Measurements from ENCODE around the gene CSNK1G1.
A peak's percentile ranks its signal among the peaks of the same experiment; 100 is the strongest.
"Not testable (repeated sequence)": the region's sequence is repeated elsewhere in the genome, so short reads cannot be mapped to it uniquely, and the experiment has no call there.

The CSNK1G1 gene

DNA sequence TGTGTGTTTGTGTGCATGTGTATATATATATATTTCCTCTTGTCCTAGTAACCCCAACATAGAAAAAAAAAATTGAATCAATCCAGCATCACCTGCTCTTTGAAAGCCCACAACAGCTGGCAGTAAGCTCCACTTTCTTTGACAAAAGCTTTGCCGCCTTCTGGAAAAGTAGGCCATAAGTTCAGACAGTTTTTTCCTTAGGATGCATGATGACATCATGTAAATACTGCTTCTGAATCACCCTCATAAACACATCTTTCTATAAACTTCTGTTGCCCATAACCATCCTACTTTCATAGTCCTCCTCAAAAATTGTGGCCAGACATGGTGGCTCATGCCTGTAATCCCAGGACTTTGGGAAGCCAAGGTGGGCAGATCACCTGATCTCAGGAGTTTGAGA, 67.4 kb downstream of the CSNK1G1 start:
- DNase-seq (ENCODE audit: low read depth): peak; percentile 57

DNA sequence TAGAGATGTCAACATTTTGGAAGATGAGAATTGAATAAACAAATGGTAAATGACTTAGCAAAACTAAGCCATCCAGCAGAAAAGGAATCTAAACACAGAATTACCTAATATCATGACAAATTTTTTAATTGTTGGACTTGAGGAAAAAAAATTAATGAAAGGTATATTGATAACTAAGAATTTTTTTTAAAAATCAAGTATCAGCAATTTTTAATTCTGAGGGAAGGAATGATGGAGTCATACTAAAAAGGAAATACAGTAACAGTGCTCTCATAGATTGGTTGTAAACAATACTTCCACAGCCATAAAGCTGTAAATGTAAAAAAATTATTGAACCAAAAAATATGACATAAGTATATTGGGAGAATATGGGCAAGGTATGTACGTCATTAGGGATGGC, 68.0 kb downstream of the CSNK1G1 start:
- DNase-seq (ENCODE audit: low read depth): no peak

DNA sequence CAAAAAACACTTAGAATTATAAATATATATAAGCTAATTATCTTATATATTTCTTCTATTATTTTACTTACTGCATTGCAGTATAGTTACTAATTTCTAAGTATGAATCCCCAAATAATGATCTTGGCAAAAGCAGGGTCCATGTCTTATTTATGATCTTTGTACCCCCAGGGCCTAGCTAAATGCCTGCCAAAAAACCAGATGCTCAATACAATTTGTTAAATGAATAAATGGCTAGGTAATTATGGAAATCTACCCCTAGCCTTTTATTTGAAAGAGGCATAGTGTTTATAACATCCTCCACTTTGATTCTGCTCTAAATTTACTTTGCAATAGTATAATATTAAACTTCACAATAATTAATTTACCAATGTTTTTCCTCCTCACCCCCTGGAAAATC, 69.5 kb downstream of the CSNK1G1 start:
- DNase-seq (ENCODE audit: low read depth): no peak

DNA sequence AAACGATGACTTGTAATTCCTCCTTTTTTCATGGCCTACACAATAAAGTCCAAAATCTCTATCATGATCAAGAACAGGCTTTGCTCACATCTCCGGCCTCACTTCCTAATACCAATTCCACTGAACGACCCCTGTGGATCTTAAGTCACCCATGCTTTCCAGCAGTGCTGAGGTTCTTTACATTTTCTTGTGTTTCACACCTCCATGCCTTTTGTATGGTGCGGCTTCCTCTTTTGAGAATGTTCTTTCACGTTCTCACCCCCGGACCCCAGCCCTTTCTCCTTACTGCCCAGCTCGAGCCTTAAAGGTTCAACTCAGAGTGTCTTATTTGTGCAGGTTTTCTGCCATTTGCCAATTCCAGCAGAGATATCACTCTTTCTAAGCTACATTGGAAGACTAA, 70.1 kb downstream of the CSNK1G1 start:
- DNase-seq (ENCODE audit: low read depth): no peak

DNA sequence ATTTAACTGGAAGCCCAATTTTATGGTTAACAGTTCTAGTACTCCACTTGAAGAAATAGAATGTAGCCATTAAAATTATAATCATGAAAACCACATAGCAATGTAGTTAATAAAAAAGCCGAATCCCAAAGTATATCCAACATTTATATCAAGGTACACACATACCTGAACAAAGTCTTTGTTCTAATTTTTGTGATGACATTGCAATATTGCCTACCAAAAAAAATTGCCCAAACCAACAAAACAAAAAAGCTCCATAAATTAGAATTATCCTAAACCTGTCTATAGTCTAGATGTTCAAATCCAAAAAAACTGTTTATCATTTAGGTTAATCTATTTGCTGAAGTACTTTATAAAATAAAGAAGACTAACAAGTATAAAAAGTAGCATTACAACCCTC, 70.8 kb downstream of the CSNK1G1 start:
- DNase-seq (ENCODE audit: low read depth): no peak

DNA sequence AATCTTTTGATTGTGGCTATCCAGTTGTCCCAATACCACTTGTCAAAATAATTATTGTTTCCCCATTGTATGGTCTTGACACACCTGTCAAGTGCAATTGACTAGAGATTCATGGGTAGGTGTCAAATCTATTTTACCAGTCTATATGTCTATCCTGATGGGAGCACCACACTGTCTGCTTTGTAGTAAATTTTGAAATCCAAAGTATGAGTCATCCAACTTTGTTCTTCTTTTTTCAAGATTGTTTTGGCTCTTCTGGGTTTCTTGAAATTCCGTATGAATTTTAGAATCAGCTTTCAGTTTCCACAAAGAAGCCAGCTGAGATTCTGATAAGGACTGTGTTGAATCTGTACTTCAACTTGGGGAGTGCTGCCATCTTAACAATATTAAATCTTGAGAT, 71.9 kb downstream of the CSNK1G1 start:
- DNase-seq (ENCODE audit: low read depth): peak; percentile 54

DNA sequence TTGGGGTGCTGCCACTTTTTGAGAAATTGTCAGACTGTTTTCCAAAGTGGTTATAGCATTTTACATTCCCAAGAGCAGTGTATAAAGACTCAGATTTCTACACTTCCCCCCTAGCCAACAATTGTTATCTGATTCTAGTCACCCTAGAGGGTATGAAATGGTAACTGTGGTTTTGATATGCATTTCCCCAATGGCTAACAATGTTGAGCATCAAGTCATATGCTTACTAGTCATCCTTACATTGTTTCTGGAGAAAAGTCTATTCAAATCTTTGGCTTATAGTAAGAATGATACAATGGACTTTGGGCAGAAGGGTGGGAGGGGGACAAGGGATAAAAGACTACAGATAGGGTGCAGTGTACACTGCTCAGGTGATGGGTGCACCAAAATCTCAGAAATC, 73.3 kb downstream of the CSNK1G1 start:
- DNase-seq (ENCODE audit: low read depth): peak; percentile 20

DNA sequence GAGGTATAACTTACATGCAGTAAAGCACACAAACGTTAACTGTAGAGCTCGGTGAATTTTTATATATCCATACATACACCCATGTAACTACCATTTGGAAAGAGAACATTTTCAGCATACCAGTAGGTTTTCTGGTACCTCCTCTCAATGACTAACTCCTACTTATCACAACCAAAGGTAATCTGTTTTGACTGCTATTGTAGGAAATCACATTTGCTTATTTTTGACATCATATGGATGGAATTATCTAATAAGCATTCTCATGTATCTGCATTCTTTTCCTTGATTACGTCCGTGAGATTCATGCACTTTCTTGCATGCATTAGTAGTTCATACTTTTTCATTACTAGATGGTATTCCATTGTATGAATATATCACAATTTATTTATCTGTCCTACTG, 76.8 kb downstream of the CSNK1G1 start:
- no peak for DNase-seq (ENCODE audit: low read depth)

DNA sequence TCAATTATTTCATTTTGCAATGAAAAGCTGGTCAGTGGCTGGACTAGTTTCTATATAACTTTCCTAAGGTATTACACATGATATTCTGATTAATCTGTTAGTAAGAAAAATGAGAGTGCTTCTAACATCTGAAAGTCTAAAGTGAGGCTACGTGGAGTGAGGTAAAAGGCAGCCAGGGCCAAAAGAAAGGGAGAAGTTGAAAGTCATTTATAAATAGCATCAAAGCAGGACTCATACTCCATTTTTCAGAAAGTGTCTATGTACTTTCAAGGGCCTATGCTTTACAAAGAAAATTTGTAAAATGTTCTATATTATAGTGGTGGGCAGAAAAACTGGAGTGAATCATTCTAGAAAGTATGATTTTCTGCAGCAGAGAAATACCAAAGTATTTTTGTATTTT, 80.0 kb downstream of the CSNK1G1 start:
- DNase-seq (ENCODE audit: low read depth): no peak

DNA sequence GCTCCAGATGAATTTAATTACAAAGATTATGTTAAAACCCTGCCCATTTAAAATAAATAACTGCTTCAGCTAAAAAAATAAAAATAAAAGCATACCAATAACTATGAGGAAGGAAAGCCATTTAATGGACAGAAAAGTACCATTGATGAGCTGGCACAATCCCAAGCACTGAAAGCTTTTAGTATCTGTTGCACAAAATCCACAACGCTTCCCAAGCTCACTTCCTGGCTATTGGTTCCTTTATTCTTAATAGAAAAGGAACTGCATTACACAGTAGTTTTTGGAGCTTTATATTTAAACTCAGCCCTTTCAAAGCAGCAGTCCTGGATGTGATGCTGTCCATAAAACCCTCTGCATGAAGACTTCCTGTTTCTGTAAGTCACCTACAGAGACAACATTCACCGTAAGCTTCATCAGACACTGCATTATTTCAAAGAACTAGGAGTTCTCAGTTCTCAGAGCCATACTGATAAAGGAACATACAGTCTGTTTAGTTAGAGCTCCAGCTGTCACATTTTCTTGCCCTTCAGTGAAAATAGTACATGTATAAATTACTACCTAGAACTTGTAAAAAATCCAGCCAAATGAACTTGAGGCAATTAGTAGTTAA, 81.5 kb downstream of the CSNK1G1 start:
- no peak for DNase-seq (ENCODE audit: low read depth)

DNA sequence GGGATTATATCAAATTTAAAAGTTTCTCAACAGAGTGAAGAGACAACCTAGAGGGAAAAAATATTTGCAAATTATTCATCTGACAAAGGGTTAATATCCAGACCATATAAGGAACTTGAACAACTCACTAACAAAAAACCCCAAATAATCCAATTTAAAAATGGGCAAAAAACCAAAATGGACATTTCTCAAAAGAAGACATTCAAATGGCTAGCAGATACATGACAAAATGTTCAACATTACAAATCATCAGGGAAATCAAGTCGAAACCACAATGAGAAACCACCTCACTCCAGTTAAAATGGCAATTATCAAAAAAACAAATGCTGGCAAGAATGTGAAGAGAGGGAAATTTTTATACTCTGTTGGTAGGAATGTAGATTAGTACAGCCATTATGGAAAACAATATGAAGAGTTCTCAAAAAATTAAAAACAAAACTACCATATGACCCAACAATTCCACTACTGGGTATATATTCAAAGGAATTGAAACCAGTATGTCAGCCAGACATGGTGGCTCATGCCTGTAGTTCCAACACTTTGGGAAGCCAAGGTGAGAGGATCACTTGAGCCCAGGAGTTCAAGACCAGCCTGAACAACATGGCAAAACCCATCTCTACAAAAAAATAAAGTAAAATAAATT, 88.5 kb downstream of the CSNK1G1 start:
- no peak for DNase-seq (ENCODE audit: low read depth)

DNA sequence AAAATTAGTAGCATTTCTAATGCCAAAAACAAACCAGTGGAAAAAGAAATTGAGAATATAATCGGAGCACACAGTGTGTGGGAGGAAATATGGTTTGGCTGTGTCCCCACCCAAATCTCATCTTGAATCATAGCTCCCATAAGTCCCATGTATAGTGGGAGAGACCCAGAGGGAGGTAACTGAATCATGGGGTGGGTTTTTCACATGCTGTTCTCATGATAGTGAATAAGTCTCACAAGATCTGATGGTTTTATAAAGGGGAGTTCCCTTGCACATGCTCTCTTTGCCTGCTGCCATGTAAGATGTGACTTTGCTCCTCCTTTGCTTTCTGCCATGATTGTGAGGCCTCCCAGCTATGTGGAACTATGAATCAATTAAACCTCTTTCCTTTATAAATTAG, 90.8 kb downstream of the CSNK1G1 start:
- DNase-seq (ENCODE audit: low read depth): not testable (repeated sequence)

DNA sequence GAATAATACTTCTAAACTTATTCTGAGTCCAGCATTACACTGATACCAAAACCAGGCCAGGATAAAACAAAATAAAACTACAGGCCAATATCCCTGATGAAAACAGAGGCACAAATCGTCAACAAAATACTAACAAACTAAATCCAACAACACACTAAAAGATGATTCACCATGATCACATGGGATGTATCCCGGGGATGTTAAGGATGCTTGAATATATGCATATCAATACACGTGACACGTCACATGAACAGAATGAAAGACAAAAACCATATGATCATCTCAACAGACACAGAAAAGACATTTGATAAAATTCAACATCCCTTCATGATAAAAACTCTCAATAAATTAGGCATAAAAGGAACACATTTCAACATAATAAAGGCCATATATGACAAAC, 91.5 kb downstream of the CSNK1G1 start:
- DNase-seq (ENCODE audit: low read depth): no peak

DNA sequence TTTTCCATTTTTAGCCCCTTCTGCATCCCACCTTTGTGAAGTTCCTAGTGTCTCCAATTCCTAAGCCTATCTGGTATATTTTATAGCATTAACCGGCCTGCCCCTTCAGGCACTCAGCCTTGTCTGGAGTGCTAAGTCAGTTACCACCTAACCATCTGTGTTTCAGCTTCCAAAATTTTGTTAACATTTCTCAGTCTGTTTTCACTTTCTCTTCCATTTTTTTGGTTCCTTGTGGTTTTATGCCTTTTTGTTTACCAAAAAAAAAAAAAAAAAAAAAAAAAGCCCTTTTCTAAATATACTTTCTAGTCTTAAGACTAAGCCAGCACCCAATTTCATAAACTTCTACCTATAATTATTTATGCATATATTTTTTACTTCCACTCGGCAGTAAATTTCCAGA, 92.4 kb downstream of the CSNK1G1 start:
- DNase-seq (ENCODE audit: low read depth): no peak

DNA sequence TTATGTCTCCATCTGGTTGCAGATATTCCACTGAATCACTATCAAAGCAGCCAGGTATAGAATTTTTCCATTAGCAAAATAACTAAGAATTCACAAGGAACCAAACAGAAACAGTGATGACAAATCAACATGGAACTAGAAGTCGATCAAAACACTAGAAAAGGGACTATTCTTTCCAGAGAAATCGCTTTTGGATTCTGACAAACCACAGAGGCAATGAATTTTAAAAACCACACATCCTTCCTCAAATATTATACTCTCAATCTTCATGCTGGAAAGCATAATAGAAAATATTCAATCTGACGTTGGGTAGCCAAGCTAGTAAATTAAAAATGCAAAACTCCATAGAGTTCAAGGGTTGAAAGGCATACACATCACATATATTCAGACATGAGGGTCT, 99.9 kb downstream of the CSNK1G1 start:
- DNase-seq (ENCODE audit: low read depth): no peak

DNA sequence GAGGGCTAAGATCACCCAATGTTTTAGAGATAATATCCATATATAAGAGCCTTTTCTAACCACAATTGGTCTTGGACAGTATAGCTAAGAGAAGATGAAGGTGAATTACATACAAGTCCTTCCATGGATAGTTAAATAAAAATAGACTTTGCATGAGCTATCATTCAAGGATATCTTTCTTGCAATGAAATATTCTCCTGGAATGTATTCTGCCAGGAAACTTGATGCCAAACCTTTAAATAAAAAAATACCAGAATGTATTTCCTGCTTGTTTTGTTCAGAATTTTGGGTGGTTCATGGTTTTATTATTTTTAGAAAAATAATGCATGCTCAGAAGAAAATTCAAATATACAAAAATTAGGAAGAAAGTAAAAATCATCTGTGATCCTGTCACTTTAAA, 104.3 kb downstream of the CSNK1G1 start:
- peak; percentile 47 for DNase-seq (ENCODE audit: low read depth)

DNA sequence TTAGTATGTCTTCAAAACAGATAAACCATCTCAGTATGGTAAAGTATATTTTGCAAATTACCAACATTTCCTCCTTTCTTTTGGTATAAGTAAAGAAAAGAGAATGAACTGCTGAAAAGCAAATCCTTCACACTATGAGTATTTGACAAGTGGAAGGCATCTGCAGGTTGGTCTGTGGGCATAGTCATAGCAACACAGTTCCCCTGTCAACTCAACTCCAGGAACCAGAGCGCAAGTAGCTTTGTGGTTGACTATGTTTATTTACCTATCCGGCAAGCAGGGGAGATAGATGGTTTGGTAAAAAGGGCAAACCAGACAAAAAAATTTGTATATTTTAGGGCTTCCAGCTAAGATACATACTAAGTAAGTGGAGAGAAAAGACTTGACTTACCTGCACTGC, 104.9 kb downstream of the CSNK1G1 start:
- DNase-seq (ENCODE audit: low read depth): peak; percentile 22

DNA sequence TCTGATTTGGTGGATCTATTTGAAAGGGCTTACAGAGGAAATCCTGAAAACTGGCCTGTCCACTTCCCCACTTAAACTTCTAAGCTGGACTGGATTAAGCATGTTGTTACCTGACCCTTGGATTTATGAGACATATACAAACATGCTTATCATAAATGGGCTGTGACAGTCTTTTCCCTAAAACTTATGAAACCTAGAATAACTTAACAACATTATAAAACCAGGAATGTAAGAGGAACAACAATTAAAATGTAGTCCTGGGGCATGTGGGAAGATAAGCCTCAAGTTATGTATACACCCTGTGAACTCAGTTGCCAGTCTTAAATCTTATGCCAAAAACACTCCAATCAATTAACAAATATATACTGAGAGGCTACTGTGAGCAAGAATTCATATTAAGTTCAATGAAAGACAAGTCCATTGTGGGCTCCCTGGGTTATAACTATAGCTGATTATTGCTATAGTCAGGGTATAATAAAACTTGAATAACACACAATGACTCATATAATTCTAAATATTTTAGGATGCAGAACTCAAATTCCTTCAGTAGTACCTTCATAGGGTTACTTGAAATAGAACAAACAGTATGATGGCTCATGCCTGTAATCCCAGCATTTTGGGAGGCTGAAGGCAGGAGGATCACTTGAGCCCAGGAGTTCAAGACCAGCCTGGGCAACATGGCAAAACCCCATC, 105.9 kb downstream of the CSNK1G1 start:
- peak; percentile 63 for DNase-seq (ENCODE audit: low read depth)

DNA sequence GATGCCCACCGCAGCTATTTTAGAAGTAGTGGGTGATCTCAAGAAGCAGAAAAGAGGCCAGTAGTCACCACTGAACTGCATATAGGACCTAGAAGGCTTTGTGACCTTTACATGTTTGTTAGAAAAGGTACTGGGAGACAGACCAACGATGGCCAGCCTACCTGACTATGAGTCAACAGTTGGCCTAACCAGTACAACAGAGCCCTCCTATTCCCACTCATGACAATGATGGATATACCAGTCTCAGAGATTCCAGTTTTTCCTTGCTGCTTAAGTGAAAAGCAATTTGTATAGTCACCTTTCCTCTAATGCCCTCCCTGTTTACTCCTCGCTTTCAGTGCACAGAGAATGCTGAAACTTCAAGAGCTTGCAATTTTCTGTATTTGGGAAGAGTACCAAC, 106.6 kb downstream of the CSNK1G1 start:
- no peak for DNase-seq (ENCODE audit: low read depth)

DNA sequence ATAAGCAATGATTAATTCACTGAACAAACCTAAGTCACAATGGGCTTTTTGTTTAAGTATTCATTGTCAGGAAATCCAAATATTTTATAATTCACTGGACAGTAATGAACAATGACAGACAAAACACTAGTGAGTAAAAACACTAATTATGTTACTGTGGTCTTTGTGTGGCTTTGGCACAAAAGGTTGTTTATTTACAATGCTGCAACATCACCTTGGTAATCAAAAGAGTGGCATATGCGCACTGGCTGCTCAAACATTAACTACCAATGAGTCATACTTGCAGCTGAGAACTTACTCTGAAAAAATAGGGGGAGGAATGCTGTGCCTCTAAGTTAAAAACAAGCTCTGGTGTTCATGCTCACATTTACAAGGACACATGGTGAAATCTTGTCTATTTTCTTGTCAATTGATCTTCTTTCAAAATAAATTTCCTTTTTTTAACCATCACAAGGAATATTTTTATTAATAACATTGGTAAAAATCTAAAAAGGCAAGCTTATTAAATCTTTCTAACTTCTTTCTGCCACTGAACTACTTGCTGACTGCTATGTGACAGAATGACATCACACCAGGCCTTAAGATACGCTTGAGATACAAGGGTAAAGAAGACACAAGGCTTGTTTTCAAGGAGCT, 107.9 kb downstream of the CSNK1G1 start:
- DNase-seq (ENCODE audit: low read depth): peak; percentile 89

DNA sequence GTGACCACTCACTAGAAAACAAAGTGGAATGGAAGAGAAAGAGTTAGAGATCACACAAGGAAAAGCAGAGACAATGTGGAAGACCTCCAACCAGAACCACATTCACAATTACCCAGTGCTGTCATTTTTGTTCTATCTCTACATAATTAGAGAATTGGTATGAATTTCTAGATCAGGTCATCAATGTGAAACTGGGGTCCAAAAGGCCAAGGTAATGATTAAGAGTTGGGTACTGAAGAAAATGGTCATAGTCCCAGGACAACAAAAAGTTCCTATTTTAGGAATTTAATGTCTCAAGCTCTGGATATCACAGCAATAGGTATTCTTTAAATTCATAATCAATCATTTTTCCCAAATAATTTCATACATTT, 108.5 kb downstream of the CSNK1G1 start:
- no peak for DNase-seq (ENCODE audit: low read depth)

DNA sequence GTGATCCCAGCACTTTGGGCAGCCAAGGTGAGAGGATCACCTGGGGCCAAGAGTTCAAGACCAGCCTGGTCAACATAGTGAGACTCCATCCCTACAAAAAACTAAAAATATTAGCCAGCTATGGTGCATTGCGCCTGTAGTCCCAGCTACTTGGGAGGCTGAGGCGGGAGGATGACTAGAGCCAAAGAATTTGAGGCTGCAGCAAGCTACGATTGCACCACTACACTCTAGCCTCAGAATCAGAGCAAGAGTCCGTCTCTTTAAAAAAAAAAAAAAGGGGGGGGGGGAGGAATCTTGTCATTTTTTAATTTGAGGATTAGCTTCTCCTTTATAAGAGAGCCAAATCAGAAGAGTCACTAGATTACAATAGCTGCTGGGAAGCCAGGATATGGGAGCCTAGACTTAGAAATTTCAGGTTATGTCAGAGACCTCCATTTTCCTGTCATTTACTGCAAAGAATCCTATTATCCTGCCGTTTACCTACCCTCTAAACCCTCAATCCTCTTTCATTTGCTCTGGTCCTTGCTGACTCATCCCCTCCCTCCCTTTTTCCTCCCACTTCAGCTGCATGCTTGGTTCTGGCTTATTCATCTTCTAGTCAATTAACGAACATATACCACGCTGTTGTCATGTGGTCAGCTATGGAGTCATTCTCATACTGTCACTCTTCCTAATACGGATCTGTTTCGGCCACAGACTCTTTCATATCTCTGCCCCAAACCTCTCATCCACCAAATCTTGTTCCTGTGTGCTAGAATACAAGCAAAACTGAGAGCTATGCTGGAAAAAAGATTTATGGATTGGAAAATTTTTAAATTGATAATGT, 109.4 kb downstream of the CSNK1G1 start:
- peak; percentile 91 for DNase-seq (ENCODE audit: low read depth)
